ENCODE measurements around the gene CEP192. TPM values are rescaled to one million over a fixed set of nuclear protein-coding genes. Genes with fewer than 3 reads are reported as not detected.

CEP192 gene
- total and polyA plus RNA-seq, 2 of the 13 experiments (the other 11 are each of a cell fraction or from before 2014, with no cell fraction given) = 15.3 to 24.7 TPM

DNA sequence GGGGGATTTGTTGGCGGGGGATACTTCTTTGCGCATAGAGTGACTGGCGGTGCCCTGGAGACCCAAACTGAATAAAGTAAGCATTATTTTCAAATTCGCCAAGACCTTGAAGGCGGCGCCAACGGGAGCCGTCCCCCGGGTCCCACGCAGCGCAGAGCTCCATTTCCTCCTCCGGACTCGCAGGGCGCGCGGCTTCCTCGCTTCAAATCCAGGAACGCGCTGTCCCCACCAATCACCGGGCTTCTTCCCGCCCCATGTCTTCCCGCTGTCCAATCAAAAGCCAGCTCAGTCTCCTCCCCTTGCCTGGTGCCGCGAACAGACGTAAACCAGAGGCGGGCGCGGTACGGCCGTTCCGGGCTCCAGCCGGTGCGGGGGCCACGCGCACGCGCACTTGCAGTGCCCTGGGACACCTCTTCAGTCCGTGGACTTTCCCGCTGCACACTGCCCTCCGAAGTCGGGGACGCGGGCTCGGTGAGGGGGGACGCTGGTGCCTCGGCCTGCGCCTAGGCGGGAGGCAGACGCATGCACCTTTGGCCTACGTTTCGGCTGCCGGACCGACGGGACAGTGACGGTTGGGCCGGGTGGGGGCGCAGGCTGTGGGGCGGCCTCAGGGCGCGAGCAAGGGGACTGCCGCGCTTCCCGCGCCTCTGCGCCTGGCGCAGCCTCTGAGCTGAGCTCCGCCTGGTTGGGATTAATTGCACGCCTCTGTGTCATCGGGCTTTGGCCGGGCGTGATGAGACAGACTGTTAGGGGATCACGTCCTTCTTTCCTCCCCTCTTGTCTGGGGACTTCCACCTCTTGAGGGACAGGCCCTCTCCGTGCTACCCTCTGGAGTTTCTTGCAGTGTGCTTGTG, at the start of gene CEP192 (continued):
- TF ChIP-seq, protein P1, sequence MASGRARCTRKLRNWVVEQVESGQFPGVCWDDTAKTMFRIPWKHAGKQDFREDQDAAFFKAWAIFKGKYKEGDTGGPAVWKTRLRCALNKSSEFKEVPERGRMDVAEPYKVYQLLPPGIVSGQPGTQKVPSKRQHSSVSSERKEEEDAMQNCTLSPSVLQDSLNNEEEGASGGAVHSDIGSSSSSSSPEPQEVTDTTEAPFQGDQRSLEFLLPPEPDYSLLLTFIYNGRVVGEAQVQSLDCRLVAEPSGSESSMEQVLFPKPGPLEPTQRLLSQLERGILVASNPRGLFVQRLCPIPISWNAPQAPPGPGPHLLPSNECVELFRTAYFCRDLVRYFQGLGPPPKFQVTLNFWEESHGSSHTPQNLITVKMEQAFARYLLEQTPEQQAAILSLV (CRISPR knock-in tag; IDR thresholded peaks at IDR 0.05; ENCODE audit: borderline replicate concordance) = peak; percentile 95
- TF ChIP-seq SKI (IDR thresholded peaks at IDR 0.05; ENCODE audit: partially characterized antibody) (no peak), MAZ (IDR thresholded peaks at IDR 0.05; ENCODE audit: borderline replicate concordance, low read depth, low read length) (no peak; the same call in 1 of the 2 replicates), MAZ (CRISPR knock-in tag; IDR thresholded peaks at IDR 0.05; ENCODE audit: low read depth) (peak; percentile 83), ZNF775 (CRISPR knock-in tag; IDR thresholded peaks at IDR 0.05; ENCODE audit: borderline replicate concordance) (no peak), ZNF562 (CRISPR knock-in tag; IDR thresholded peaks at IDR 0.05; ENCODE audit: borderline replicate concordance) (no peak), ZNF746 (CRISPR knock-in tag; IDR thresholded peaks at IDR 0.05) (no peak), ZNF12 (CRISPR knock-in tag; IDR thresholded peaks at IDR 0.05) (no peak), KMT2A (CRISPR knock-in tag; IDR thresholded peaks at IDR 0.05) (peak; percentile 91), ZNF720 (CRISPR knock-in tag; IDR thresholded peaks at IDR 0.05) (no peak), GTF3A (CRISPR knock-in tag; conservative IDR thresholded peaks at IDR 0.05) (peak; percentile 77; the same call in 1 of the 2 replicates), XRCC5 (optimal IDR thresholded peaks at IDR 0.05; ENCODE audit: low read length) (peak; percentile 71), IRF2 (CRISPR knock-in tag; IDR thresholded peaks at IDR 0.05) (peak; percentile 91), KLF13 (CRISPR knock-in tag; IDR thresholded peaks at IDR 0.05) (no peak), RFX3 (CRISPR knock-in tag; IDR thresholded peaks at IDR 0.05) (no peak), TBP (CRISPR knock-in tag; IDR thresholded peaks at IDR 0.05) (0 out of 2 replicates have a peak, but pooled peaks have one; percentile 90)
- TF ChIP-seq, protein P2, sequence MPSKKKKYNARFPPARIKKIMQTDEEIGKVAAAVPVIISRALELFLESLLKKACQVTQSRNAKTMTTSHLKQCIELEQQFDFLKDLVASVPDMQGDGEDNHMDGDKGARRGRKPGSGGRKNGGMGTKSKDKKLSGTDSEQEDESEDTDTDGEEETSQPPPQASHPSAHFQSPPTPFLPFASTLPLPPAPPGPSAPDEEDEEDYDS (CRISPR knock-in tag; IDR thresholded peaks at IDR 0.05) = peak; percentile 74
- TF ChIP-seq, protein P3, sequence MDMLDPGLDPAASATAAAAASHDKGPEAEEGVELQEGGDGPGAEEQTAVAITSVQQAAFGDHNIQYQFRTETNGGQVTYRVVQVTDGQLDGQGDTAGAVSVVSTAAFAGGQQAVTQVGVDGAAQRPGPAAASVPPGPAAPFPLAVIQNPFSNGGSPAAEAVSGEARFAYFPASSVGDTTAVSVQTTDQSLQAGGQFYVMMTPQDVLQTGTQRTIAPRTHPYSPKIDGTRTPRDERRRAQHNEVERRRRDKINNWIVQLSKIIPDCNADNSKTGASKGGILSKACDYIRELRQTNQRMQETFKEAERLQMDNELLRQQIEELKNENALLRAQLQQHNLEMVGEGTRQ (IDR thresholded peaks at IDR 0.05; ENCODE audit: low read depth, low read length) = peak; percentile 46; the same call in 1 of the 2 replicates
- TF ChIP-seq, protein P3 (CRISPR knock-in tag; IDR thresholded peaks at IDR 0.05; ENCODE audit: borderline replicate concordance) = peak; percentile 64; the same call in 1 of the 2 replicates
- TF ChIP-seq, protein P4, sequence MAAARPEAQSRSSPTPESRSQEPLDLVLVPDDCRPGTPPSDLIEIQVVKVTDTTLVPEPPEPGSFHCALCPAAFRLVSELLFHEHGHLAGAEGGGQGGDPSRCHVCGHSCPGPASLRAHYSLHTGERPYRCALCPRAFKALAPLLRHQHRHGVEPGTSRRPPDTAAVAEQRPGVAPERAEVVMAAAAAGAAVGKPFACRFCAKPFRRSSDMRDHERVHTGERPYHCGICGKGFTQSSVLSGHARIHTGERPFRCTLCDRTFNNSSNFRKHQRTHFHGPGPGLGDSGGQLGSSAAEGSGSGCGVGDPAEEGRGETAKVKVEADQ (CRISPR knock-in tag; IDR thresholded peaks at IDR 0.05; ENCODE audit: borderline replicate concordance) = peak; percentile 90
- TF ChIP-seq, protein P5, sequence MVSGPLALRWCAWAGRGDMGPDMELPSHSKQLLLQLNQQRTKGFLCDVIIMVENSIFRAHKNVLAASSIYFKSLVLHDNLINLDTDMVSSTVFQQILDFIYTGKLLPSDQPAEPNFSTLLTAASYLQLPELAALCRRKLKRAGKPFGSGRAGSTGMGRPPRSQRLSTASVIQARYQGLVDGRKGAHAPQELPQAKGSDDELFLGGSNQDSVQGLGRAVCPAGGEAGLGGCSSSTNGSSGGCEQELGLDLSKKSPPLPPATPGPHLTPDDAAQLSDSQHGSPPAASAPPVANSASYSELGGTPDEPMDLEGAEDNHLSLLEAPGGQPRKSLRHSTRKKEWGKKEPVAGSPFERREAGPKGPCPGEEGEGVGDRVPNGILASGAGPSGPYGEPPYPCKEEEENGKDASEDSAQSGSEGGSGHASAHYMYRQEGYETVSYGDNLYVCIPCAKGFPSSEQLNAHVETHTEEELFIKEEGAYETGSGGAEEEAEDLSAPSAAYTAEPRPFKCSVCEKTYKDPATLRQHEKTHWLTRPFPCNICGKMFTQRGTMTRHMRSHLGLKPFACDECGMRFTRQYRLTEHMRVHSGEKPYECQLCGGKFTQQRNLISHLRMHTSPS (CRISPR knock-in tag; IDR thresholded peaks at IDR 0.05; ENCODE audit: low read depth) = 0 out of 2 replicates have a peak, but pooled peaks have one; percentile 23
- TF ChIP-seq, protein P6, sequence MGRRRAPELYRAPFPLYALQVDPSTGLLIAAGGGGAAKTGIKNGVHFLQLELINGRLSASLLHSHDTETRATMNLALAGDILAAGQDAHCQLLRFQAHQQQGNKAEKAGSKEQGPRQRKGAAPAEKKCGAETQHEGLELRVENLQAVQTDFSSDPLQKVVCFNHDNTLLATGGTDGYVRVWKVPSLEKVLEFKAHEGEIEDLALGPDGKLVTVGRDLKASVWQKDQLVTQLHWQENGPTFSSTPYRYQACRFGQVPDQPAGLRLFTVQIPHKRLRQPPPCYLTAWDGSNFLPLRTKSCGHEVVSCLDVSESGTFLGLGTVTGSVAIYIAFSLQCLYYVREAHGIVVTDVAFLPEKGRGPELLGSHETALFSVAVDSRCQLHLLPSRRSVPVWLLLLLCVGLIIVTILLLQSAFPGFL (CRISPR knock-in tag; IDR thresholded peaks at IDR 0.05) = peak; percentile 98

Data from HepG2 (cell line).